GM21390 (cell line): ENCODE data around the gene SENP7.
"Not testable (repeated sequence)": the region's sequence is repeated elsewhere in the genome, so short reads cannot be mapped to it uniquely, and the experiment has no call there.

Source experiments
- ATAC-seq: cut with Tn5 transposase; IDR thresholded peaks from one replicate; pipeline ENCODE4 v1.9.1; 2021; ENCODE audit not compliant: unreplicated experiment

The SENP7 gene

DNA sequence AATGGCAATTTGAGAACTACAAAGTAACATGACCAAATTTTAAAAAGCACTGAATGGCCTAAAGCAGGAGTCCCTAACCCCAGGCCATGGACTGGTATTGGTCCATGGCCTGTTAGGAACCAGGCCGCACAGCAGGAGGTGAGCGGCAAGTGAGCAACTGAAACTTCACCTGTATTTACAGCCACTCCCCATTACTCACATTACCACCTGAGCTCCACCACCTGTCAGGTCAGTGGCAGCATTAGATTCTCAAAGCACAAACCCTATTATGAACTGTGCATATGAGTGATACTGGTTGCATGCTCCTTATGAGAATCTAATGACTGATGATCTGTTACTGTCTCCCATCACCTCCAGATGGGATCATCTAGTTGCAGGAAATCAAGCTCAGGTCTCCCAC is 48.8 kb downstream of the SENP7 start:
- no peak for ATAC-seq

DNA sequence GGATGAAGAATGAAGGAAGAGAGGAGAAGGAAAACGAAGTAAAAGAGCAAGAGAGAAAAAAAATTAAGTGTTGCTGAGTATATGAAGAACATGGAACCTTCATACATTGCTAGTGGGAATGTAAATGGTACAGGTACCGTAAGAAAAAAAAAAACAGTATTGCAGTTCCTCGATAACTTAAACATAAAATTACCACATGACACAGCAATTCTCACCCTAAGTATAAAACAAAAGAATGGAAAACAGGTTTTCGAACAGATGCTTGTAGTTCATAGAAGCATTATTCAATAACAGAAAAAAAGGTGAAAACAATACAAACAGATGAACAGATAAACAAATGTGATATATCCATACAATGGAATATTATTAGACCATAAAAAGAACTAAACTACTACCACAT is 51.6 kb downstream of the SENP7 start:
- no peak for ATAC-seq

DNA sequence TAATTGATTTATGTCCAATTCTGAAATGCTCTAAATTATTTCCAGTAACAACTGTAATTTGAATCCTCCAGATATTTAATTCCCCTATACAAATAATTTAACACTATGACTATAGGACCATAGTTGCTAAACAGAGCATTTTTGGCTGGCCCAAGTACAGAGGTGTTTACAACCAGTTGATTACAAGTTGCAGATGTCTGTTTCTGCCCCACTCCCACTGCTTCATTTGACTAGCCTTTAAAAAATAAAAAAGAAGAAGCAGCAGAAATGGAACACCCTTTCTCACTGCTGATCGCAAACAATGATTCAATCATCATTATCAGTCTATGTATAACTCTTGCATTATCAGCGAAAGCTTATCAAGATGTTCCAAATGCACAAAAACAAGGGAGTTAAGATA is 54.6 kb downstream of the SENP7 start:
- ATAC-seq: no peak

DNA sequence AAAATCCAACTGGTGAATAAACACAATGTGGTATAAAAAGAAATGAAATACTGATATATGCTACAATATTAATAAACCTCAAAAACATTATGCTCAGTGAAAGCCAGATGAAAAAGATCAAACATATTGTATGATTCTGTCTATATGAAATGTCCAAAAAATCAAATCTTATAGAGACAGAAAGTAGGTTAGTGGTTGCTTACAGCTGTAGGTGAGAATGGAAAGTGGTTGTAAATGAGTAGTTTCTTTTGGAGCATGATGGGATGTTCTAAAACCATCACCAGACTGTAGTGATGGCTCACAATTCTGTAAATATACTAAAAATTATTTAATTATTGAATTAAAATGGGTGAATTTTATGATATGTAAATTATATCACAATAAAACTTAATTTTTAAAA is 58.4 kb downstream of the SENP7 start:
- no peak for ATAC-seq

DNA sequence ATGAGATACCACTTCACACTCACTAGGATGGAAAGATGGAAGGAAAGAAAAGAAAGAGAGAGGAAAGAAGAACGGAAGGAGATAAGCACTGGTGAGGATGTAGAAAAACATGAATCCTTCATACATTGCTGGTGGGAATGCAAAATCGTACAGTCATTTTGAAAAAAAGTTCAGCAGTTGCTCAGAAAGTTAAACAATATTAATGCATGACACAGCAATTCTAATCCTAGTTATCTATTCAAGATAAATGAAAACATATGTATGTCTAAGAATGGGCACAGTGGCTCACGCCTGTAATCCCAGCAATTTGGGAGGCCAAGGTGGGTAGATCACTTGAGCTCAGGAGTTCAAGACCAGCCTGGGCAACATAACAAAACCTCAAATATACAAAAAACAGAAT is 59.1 kb downstream of the SENP7 start:
- ATAC-seq: no peak

DNA sequence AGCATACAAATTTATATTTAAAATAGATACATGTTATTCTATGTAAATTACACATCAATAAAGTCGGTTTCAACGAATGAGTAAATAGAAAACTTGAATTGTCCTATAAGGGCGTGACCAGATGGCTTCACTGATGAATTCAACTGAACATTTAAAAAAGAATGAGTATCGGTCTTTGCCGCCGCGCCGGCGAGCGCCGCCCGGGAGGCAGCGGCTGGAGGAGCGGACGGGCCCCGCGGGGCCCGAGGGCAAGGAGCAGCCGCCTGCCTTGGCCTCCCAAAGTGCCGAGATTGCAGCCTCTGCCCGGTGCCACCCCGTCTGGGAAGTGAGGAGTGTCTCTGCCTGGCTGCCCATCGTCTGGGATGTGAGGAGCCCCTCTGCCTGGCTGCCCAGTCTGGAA is 74.4 kb downstream of the SENP7 start:
- not testable (repeated sequence) for ATAC-seq

DNA sequence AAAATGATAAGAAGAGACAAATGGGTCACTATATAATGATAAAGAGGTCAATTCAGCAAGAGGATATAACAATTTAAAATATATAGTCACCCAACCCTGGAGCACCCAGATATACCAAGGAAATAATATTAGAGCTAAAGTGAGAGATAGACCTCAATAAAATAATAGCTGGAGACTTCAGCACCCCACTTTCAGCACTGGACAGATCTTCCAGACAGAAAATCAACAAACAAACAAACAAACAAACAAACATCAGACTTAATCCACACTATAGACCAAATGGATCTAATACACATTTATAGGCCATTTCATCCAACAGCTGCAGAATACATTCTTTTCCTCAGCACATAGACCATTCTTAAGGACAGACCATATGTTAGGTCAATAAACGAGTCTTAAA is 79.4 kb downstream of the SENP7 start:
- no peak for ATAC-seq

DNA sequence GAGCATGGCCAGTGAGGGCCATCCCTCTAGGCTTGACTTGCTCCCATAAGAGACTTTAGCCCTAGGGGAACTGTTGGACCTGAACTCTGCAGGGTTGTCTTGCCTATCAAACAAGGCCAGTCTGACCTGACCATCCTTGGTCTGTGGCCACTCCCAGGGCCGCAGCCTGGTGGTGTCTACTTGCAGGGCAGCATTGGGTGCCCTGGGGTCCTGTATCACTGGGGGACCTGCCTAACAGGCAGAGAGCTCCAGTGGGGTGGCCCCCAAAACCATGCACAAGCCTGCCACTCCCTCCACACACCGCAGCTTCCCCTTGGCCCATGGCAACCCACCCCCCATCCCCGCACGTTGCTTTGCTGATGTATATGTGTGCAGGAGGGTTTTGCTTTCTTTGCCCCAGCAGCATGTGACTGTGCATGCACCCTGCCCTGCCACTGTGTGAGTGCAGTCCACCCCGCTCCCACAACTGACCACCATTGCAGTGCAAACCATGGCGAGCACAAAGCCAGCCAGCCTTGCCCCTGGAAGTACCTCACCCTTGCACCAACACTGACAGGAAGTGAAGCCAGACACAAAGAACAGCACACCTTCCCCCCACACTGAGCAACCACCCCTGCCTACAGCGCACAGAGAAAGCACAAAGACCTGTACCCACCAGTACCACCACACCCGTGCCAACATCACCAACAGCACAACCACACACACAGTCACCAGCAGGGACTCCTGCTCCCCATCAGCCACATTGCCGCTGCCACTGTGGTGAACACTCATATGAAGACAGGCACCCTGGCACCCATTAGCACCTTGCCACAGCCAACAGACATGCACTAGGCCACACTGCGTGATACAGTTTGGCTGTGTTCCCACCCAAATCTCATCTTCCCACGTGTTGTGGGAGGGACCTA is 88.8 kb downstream of the SENP7 start:
- ATAC-seq: no peak

DNA sequence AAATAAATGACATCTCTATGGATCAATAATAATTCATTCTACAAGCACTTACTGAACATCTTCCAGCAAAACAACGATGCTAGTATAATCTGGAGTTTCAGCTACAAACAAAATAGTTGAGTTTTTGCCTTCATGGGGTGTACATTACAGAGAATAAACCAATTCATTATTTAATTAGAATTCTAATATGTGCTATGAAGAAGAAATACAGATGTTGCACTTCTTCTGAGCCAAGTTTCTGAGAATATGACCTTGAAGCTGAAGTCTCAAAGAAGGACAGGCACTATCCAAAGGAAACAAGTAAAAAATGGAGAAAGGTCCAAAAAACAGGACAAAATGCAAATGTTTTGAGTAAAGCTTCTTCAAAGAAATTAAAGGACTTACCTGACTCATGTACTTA is 94.2 kb downstream of the SENP7 start:
- no peak for ATAC-seq

DNA sequence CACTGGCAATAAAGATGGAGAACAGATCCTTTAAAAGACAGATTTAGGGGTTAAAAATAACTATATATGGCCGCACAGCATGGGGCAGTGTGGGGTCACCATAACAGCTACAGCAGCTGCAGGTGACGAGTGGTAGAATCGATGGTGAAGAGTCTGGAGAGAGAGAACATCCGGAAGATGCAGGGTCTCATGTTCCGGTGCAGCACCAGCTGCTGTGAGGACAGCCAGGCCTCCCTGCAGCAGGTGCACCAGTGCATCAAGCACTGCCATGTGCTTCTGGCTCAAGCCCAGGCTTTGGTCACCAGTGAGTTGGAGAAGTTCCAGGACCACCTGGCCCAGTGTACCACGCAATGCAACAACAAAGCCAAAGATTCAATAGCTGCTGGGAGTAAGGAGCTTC is 98.9 kb downstream of the SENP7 start:
- no peak for ATAC-seq

DNA sequence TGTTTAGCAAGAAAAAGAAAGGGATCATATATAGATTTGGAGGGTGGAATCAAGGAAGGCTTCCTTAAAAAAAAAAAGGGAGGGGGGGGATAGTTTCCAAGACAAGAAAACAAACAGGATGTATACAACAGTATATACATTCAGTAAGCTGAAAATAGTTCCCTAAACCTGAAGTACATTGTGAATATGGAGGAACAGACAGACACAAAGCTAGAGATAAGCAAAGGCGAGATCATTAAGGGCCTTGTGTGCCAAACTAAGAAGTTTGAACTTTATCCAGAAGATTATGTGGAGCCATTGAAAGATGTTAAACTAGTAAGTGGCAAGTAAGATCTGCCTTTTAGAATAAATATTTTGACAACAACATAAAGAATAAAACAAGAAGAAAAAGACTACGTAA is 99.4 kb downstream of the SENP7 start:
- ATAC-seq: no peak

DNA sequence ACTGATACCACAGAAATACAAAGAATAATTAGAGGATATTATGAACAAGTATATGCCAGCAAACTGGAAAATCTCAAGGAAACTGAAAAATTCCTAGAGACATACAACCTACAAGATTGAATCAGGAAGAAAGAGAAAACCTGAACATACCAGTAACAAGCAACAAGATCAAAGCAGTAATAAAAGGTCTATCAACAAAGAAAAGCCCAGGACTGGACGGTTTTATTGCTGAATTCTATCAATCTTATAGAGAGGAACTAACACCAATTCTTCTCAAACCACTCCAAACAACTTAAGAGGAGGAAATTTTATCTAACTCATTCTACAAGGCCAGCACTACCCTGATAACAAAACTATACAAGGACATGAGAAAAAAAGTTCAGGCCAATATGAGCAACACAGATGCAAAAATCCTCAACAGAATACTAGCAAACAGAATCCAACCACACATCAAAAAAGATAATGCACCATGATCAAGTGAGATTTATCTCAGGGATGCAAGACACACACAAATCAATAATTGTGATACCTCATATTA is 121.5 kb downstream of the SENP7 start:
- no peak for ATAC-seq

DNA sequence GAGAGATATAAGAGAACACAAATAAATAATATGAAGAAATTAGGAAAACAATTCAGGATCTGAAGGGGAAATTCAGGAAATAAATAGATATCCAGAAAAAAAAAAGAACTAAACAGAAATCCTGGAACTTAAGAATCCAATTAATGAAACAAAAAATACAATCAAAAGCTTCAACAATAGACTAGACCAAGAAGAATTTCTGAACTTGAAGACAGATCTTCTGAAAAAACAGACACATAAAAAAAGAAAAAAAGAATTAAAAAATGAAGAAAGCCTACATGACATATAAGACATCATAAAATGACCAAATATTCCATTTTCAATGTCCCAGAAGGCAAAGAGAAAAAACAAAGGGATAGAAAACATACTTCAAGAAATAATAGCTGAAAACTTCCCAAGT is 124.3 kb downstream of the SENP7 start:
- no peak for ATAC-seq

DNA sequence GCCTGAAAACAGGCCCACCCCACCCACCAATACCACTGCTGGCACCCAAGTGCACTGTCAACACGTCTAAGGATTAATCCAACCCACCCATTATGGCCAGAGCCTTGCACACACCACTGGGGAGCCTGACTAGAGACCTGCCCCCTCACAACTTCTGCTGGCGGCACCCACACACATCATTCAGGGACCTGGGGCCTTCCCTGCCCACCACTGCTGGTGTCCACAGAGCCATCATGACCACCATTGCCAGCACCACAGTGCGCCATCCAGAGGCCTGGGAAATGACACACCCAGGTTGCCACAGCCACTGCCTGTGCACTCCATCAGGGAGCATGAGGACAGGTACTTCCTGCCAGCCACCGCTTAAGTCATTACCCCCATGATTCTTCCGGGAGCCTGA is 125.7 kb downstream of the SENP7 start:
- ATAC-seq: no peak

DNA sequence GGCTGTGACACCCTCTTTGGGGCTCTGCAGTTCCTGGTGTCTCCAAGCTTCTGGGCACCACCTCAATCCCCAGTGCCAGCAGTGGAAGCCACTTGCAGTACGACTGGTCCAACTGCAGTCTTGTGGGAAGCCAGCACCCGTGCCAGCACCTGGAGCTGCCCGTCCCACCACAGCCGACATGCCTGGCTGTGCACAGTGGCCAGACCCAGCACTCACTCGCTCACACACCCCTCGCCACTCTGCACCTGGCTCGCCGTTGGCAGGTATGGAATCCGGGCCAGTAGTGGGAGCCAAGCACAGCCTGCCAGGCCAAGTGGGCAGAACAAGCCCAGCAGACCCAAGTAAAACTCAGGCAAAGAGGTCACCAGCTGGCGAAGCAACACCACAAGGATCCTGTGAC is 128.6 kb downstream of the SENP7 start:
- ATAC-seq: no peak

DNA sequence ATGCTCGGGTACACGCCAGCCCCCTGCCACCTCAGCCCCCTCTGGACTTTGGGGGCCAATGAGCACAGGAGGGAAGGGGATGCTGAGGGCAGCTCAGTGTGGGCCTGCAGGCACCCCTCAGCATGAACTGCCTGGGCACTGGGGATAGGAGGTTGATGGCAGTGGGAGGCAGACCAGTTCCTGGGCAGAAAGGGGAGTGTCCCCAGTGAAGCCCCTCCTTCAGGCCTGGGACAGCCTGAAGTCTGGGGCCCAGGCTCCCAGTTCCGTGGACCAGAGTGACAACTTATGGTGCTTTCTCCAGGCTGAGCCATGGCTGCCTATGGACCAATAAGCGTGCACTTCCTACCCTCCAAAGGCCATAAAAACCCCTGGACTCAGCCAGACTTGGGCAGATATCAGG is 129.4 kb downstream of the SENP7 start:
- ATAC-seq: no peak

DNA sequence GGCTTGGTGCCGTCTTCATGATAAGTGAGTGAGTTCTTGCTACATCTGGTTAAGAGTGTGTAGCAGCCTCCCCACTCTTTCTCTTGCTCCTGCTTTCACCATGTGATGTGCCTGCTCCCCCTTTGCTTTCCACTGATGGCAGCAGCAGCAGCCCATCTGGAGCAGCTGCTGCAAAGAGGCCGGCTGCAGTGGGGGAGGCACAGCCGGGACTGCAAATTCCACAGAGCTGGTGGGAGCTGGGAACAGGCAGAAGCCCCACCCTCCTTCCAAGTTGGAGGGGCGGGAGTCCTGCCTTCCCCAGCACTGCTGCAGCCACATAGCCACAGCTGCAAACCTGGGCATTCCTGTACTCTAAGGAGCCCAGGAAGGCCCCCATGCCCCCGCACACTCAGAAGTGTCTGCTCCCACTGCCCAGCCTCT is 129.8 kb downstream of the SENP7 start:
- ATAC-seq: no peak

DNA sequence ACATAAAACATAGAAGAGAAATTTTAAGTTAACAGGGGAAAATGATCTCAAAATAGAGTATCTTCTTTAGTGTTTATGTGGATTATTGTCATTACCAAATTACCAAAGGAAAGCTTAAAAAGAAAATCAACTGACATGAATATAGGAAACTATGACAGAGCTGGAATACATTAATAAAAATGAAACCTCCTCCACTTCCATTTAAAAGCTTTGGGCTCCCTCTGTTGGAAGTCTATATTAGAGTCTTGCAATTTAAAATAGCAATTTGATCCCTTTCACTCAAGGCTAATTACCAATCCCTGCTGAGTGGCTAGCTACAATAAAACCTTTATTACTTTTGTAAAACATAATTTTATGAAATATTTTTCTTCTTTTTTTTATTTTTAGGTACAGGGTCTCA is 131.2 kb downstream of the SENP7 start:
- no peak for ATAC-seq

DNA sequence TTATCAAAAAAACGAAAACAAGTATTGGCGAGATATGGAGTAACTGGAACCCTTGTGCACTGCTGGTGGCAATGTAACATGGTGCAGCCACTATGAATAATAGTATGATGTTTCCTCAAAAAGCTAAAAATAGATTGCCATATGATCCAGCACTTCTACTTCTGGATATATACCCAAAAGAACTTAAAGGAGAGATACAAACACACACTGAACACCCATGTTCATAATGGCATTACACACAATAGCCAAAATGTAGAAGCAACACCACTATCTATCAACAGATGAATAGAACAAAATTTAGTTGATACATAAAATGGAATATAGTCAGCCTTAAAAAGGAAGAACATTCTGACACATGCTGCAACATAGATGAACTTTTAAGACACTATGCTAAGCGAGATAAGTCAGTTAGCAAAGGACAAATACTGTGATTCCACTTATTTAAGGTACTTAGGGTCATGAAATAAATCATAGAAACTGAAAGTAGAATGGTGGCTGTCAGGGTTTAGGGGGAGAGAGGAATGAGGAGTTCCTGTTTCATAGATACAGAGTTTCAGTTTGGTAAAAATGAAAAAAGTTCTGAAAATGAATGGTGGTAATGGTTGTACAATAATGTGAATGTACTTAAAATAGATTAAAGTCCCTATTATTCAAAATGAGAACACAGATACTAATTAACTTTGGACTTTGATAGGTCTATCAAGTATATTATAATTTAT is 133.2 kb downstream of the SENP7 start:
- ATAC-seq: peak; percentile 88

DNA sequence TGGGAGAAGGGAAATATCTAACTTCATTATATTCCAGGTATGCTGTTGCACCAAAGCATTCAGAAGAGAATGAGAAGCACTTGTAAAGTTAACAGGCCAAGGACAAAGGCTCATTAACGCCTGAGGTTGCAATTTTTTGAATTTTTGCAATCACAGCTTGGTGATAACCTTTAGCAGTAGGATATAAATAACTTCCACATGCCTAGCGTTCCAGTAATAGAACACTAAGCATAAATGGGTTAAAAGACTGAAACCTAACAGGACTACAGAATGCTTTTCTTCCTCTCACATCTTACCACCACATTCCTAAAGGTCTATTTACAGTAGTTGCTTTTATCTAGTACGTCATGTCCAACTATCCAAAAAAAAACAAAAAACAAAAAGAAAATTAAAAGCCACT is 135.2 kb downstream of the SENP7 start:
- no peak for ATAC-seq

DNA sequence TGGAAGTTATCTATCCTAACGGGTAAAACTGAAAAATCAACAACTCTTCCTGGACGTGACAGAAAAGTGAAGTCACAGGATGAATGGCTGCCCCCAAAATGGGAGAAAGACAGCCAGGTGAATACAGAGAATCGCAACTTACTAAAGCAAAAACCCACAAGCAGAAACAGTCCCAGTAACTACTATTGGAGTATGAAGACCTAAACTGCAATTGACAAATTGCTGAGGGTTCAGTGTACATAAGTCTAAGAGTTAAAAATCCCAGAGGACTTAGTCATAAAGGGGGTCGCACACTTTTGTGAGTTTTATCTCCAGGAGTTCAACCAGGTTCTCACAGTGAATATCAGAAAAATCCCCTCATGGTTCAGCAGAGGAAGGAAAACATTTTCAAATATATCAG is 135.8 kb downstream of the SENP7 start:
- no peak for ATAC-seq

DNA sequence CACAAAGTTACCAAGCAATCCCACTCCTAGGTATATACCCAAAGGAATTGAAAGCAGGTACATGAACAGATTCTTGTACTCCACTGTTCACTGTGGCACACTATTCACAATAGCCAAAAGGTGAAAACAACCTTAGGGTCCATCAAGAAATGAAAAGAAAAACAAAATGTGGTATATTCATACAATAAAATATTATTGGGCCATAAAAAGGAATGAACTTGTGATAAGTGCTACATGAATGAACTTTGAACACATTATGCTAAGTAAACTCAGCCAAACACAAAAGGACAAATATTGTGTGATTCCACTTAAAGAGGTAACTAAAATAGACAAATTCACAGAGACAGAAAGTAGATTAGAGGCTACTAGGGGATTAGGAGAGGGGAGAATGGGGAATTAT is 137.4 kb downstream of the SENP7 start:
- ATAC-seq: no peak
